Vagina (tissue), 2 donors: Measurements from ENCODE around the gene KRTAP12-1.

Experiments used
- CTCF ChIP-seq, 3 experiments: fragments of 450-650 bp in 2 of 3; fragments of 200-600 bp in 1 of 3; sonication (generic) in 1 of 3; IDR thresholded peaks; one replicate each; pipeline ENCODE4 v1.5.1; 2017 to 2019; ENCODE audit warnings: antibody characterized with exemption in 3 of 3, mild to moderate bottlenecking in 2 of 3, moderate library complexity in 2 of 3
- POLR2A ChIP-seq, 2 donors: fragments of 450-650 bp; IDR thresholded peaks; one replicate each; pipeline ENCODE4 v1.6.1; 2017; ENCODE audit warnings: antibody characterized with exemption in 2 of 2, mild to moderate bottlenecking in 2 of 2, moderate library complexity in 2 of 2
- POLR2AphosphoS5 ChIP-seq, 2 donors: sonication (generic); formaldehyde crosslinking; IDR thresholded peaks; one replicate each; pipeline ENCODE4 v1.9.0; 2017; ENCODE audit warnings: antibody characterized with exemption in 2 of 2, mild to moderate bottlenecking in 2 of 2, low read depth in 1 of 2; ENCODE audit not compliant: insufficient read depth in 1 of 2

DNA sequence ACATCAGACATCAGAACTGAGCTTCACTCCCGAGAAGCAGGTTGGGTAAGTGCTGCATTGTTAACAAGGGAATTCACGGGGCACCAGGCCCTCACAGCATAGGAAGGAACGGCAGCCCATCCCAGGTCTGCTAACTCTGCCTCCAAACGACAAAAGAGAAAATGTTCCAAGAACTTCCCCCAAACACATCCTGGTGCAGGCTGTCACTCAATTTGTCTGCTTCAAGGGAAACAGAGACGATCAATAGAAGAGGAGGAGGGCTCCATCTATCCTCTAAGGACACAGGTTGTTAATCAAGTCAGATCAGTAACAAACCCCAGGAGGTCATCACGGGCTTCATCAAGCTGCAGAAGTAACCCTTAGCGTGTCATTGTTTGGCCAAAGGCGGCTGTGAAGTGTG lies 32.9 kb upstream of the KRTAP12-1 start:
- TF ChIP-seq CTCF (IDR thresholded peaks at IDR 0.05) (no peak), POLR2A (IDR thresholded peaks at IDR 0.05) (no peak), POLR2AphosphoS5 (IDR thresholded peaks at IDR 0.05; ENCODE audit: insufficient read depth in 1 of 2, low read depth in 1 of 2) (no peak)
